NCI-H510A (cell line): ENCODE data around the gene KIAA1217.

Experiments used
- DNase-seq: peaks from one replicate; lab custom pipeline; 2025; lab: John Stamatoyannopoulos, UW

Gene KIAA1217

DNA sequence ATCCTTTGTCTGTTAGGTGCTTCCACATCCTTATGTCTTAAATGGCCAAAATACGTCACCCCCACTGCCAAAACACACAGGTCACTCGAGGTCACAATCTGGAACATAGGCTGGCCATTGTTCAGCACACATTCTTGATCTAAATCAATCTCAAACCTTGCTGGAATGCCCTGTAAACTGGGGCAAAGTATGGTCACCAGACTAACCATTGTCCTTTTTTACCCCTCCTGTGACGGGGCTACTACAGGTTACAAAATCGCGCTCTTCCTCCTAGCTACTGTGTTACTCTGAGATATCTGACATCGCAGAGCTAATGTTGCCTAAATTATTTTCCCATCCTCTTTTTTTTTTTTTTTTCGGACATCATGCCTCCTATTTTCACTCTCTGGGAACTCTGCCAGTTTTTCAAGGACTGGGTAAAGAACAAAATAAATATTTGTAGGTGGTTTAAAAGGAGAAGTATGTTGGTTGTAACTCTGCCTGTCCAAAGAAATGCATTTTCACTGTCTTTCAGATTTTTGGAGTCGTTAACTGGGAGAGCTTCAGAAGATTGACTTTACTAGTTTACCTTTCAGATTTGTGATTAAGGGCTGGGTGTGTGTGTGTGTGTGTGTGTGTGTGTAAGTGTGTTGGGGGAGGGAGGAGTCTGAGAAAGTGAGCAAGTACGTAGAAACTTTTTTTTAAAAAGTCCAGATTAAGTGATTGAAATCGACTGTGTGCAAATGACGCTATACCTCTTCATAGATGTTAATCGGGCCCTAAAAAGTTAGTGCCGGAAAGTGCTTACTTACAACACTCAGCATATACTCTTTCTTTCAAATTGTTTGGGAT lies 942 bp upstream of the KIAA1217 start:
- DNase-seq = no peak

DNA sequence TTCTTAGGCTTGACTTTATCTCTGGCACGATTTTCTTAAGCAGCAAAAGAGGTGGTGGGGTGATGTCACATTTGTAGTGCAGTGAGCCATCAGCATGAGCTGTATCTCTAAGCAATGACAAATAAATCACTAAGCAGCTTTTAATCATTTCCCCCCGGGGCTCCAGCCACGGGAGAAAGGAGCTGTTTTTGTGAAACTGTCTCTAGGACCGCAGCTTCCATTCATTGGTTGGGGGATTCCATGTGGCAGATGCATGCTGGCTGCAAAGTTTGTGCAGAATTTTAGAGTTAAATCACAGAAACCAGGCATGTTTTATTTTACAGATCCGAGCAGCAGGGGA lies 464 bp downstream of the KIAA1217 start:
- DNase-seq = no peak

DNA sequence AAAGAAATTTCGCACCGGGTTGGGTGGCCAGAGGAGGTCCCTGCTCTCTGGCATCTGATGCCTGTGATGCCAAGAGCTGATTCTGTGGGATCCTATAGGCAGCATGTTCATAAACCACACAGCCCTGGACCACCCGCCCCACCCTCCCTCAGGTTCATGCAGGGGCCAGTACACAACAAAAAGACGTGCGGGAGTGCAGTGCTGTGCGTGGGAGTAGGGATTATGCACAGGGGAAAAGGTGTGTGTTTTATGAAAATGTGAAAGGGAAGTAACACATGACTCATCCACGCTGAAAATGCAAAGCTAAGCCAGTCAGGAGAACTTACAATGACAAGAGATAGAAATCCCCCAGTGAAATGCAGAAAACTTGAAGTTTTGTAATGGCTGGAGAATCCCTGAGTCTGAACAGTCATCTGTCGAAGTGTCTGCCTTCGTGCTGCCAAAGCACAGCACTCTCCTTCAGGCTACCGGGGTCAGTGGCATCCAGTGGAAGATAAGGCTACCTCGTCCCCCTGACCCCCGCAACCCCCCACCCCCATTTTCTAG lies 1.1 kb downstream of the KIAA1217 start:
- no peak for DNase-seq

DNA sequence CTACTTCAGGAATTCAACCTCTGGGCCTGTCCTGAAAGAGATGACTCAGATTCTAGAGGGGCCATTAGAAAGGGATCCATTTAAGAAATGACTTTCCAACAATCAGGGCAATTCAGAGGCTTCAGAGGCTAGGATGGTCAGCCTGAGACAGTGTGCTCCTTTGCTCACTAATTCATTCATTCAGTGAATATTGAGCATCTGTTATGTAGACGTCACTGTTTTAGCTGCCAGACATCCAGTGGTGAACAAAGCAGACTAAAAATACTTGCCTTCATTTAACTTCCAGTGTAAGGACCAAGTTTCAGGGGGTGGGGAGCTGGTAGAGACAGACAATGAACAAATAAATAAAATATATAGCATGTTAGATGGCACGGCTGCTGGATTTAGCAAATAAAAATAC lies 1.6 kb downstream of the KIAA1217 start:
- no peak for DNase-seq

DNA sequence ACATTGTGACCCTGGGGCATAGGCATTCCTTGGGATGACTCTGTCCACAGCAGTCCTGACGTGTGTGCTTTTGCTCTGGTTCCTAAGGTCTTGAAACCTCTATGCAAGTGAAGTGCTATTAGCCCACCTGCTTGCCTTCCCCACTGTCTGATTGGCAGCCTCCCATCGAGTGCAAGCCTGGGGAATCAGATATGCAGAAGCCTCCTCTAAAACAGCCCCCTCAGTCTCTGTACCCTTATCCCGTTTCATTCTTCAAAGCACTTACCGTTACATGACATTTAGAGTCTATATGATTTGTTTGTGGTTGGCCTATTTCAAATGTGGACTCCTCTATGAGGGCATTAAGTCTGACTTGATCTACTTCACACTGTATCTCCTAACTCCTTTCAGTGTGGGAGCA lies 4.3 kb downstream of the KIAA1217 start:
- no peak for DNase-seq

DNA sequence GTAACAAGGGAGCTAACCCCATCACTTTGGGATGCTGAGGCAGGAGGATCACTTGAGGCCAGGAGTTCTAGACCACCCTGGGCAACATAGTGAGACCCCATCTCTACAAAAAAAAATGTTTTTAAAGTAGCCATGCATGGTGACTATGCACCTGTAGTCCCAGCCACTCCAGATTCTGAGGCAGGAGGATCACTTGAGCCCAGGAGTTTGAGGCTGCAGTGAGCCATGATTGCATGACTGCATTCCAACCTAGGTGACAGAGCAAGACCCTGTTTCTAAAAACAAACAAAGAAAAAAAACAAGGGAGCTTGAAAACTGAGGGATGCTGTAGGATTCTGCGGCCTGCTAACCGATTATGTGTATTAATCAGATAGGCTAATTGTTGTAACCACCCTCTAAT lies 4.9 kb downstream of the KIAA1217 start:
- no peak for DNase-seq

DNA sequence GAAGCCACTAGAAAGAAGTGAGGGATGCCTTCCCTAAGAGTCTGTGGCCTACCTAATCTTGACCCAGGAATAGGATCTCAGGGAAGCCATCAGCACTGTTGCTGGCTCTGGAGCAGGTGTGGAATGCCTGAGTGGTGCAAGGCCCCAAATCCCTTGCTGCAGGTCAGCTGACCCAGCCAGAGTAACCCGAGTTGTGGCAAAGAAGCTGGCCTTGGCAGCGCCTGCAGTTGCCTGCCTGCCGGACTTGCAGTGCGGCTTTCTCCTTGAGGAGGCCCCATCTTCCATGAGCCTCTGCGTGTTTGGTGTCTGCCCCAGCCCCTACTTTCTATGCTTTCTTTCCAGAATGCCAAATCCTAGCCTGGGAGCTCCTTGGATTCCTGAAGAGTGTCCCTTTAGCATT lies 5.8 kb downstream of the KIAA1217 start:
- DNase-seq = no peak

DNA sequence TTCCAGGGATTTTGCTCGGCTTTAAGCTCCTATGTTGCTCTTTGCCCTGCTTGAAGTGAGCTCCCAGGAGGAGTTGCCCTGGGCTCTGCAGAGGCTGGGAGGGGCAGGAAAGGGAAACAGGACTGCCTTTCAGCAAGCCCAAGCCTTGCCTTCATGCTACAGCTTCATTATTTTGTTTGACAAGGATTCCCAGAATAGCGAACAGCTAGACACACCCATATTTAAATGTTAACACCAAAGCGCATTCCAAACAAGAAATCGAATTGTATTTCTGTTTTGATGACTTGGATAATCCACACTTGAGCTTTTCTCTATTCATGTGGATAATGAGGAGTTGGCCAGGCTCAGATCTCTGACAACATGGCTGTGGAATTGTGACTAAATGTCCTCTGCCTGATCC lies 6.3 kb downstream of the KIAA1217 start:
- DNase-seq = no peak

DNA sequence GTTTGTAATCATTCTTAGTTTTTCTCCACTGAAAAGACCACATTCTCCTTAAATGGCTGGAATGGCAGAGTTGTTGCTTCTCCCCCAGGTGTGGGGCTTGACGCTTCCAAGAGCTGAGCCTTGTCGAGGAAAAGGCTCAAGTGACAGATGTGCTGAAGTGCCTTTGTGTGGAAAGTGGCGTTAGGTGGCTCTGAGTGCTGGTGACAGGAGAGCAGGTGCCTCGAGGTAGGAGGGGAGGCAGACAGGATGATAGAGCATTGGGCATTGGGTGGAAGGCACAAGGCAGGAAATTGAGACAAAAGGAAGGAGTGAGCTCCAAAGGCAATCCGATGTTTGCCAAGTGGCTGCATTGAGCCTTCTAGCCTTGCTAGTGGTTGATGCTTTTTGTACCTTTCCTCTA lies 6.7 kb downstream of the KIAA1217 start:
- DNase-seq = no peak

DNA sequence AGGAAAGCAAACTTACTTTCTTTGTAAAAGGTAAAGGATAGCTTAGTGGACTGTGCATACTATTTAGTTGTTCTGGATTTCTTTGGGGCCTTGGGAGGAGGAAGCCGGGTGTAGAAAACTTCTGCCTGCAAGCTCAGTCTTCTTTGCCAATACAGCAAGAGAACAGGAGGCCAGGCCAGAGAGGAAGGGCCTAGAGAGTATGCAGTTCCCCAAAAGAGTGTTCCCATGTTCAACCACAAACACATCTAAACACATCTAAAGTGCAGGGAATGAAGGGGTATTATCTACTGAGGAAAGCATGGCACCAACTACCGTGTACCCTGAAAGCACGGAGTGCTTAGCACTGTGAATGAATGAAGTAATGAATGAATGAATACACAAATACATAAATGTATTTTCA lies 11.0 kb downstream of the KIAA1217 start:
- DNase-seq = no peak

DNA sequence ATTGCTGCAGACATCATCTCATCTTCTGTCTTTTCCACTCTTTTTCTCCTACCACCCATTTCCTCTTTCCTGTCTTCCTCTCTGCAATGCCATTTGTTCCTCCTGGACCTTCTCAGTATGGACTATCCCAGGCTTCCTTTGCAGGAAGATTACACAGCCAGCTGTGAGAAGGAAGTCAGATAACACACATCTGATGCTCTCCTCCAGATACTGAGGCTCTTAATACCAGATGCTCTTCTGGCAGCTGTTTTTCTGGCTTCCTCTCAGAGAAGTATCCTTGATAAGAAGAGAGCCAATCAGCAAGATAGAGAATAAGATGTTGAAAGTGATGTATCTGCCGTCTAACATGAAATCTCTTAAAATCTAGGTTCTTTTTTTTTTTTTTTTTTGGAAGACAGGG lies 14.4 kb downstream of the KIAA1217 start:
- no peak for DNase-seq

DNA sequence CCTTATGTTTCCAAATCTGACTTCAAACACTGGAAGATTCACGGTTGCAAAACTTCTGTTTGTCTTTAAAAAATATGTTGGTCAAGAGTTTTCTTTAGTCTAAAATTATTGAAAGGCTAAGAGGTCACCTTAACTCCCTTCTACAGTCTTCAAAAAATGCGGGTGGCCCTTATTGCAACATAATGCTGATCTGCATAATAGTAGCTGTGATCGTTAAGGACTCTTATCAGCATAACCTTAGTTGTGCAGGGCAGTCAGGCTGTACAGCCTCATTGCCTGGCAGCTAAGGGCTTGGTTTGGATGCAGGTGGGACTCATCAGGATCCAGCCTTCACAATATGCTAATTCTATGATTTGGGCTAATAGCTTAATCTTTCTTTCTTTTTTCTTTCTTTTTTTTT lies 15.0 kb downstream of the KIAA1217 start:
- no peak for DNase-seq

DNA sequence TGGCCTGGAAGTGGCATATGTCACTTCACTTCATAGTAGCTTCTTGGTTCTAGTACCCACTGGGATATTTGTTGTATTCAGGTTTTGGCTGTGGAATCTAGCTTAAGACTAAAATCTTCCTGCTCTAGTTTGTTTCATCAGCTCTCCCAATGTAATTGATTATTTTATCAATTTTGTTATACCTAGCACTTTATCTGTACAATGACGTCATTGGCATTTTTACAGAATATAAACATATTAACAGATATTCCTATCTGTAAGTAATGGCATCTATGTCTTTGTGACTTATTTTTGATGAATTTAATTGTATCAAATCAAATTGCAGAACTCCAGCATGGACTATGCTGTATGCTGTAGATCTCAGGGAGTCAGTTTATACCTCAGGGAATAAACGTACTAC lies 19.7 kb downstream of the KIAA1217 start:
- DNase-seq = no peak

DNA sequence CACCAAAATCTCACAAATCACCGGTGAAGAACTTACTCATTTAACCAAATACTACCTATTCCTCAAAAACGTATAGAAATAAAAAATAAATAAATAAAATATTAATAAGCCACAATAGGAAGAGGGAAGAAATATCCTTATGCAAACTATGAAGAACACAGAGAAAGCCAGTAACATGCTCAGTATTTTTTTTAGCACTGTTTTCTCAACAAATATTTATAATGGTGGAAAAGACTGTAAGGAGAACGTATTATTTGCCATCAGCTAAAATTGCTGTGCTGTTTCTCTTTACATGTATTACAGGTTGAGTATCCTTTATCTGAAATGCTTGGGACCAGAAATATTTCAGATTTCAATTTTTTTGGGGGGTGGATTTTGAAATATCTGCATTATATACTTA lies 21.0 kb downstream of the KIAA1217 start:
- DNase-seq = no peak

DNA sequence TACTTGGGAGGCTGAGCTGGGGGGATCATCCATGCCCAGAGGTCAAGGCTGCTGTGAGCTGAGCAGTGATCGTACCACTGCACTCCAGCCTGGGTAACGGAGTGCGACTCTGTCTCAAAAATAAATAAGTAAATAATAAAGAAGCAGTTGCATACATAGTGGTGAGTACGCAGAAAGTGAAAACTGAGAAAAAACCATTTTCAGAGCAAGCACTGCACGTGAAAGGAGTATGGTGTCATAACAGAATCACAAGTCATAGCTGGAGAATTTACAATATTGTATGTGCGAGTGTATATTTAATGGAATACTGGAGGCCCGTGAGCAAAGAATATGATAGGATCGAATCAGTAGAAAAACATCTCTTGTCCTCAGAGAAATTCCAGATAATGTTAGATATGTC lies 22.3 kb downstream of the KIAA1217 start:
- DNase-seq = no peak

DNA sequence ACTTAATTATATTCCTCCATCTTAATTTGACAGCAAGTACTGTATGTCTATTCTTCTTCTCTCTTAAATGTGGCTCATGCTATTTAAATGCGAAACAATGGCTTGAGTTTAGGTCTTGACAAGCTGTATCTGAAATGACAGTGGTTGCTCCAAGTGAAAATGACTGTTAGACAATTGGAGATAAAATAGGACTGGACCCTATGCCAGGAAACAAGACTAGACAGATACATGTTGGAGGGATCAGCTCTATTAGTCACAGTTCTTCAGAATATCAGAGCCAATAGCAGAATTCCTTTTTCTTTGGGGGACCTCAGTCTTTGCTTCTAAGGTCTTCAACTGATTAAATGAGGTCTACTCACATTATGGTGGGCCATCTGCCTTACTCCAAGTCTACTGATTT lies 25.8 kb downstream of the KIAA1217 start:
- no peak for DNase-seq

DNA sequence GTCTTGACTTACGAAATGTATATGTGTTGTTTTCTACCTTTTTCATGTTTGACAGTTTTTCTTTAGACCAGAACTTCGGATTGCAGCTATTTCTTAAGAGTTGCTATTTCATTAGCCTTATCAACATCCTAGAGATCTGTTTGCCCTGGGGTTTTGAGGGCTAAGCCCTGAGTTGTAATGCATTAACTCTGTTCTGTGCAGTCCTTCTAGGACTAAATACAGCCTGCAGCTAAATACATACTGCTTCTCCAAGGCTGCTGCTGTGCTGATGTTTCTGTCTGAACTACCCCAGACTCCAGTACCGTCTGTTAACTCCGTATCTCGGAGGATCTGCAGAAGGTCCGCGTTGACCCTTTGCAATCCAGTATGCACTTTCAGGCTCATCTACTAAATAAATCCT lies 26.5 kb downstream of the KIAA1217 start:
- DNase-seq = no peak

DNA sequence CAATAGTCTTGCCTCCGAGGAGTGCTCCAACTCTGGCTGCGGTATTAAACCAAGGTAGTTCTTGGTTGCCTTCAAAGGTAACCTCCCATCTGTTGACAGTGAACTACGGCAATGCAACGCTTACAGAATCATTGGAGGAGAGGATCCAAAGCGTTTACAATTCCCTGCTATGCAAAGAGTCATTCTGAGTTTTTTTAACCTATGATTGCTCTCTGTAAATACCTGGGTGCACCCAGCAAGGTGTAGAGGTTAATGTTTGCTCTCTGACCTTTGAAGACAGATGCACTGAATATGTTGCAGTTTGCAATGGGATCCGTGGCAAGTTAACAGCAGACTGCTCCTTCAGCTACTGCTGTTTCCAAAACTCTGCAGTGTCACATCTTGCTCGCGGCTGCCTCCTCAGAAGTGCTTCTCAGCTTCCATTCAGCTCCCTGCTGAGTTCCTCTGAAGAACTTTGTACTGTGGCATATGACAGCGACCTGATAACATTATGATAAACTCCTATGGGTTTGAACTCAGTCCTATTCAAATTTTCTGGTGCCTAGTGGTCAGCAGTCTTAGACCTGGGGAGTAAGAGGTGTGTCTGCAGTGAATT lies 29.0 kb downstream of the KIAA1217 start:
- no peak for DNase-seq

DNA sequence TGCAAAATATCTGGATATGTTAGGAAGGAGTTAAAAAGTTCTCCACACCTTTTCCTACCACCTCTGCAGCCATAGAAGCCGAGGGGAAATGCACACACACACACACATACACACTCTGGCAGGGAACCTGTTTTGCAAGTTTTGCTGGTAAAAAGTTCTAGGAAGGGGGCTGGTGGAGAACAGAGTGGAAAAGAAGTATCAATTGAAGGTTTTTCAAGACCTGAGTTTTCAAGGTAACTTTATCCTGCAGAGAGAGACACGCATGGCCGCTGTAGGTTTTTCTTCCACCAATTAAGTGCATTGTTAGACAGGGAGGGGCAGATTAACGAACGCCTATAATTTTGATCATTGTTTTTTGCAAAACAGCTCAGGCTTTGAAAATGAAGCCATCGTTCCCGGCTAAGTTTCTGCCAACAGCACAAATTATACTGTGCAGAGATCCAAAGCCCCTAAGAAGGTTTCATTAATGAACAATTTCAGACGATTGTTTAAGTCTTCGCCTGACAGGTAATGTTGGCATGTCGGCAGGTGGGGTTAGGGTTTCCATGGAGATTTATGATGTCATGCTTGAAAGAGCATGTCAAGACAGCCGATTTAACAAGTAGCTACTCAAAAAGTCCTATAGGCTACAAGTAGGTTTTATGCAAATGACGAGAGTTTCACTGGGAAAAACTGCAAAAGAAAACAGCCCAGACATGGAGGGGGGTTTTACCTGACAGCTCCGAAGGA lies 29.7 kb downstream of the KIAA1217 start:
- DNase-seq = no peak

DNA sequence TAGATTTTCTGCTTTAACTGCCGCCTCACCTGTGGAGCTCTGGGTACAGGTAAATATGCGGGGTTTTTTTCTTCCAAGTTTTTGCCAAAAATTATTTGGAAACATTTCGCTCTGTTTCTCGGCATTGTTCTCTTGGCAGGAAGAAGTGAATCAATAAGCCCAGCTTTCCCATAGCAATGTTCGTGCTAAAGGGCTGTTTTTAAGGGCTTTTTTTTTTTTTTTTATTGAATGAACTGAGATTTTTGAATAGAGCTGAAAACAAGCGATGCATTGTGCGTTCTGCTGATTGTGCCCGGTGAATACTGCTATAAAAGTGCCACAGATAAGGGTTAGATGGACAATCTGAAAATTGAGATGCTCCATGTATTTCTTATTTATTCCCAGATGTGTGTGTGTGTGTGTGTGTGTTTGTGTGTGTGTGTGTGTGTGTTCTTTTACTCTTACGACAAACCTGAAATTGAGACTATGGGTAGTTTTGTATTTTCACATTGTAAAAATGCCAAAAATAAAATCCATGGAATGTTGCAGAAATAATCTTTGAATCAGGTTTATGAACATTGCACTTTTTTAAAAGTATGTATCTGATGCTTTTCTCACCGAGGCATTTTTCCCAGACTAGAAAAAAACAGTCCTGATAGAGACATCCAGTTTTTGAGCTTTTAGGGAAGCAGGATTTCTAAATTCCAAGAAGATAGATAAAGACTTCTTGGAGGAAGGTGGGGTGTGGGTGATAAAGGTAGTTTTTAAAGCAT lies 30.5 kb downstream of the KIAA1217 start:
- DNase-seq = no peak

DNA sequence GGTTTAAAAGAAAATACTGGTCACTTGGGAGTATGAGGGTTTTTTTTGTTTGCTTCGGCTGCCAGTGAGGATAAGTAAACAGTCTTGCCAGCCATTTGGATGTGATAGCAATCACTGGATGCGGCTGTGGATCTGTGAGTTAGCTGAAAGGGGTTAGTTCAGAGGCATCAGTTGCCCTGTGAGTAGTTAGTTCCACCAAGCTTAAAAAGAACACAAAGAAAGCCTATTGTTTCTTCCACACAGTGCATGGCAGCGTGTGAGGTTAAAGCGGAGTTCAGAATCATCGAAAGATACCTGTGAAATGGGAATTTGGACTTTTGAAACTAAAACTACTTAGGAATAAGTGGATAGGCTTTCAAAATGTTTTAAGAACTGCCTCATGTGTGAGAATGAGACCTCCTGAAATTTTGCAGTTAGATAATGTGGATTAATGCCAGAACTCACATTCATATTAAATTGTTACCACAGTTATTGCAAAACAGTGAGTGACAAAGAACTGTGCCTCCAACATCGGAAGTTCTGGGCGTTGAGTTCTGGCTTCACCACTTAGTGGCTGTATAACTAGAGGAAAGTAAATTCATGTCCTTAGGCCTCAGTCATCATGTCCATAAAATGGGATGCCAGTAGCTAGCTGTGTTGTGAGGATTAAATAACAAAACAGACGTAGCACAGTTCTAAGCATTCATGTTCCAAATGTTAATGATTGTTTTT lies 31.3 kb downstream of the KIAA1217 start:
- no peak for DNase-seq

DNA sequence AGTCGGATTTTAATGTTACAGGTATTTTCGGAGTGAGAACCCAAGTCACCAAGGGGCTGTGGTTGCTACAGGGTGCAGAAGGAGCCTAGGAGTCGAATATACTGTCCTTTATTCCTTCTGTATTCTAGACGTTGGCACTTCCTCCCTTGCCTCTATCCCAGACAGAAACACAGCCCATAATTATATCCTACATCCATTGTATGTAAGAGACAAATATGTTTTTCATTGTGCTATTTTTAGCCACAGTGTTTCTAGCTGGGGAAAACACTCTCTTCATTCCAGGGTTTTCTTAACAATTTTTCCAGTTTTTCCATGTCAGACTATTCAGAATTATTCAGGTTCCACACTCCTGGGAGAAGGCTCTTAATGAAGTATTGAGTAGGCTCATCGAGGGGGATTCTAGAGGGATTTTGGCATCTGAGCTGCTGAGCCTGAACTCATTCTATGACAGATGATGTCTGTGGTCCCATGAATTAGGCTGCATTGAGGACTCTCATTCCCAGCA lies 32.6 kb downstream of the KIAA1217 start:
- DNase-seq = no peak
